Erythroblast (primary cell): ENCODE data around the gene ANK3.
"Not testable (repeated sequence)": the region's sequence is repeated elsewhere in the genome, so short reads cannot be mapped to it uniquely, and the experiment has no call there.

ENCODE experiments used
- DNase-seq, 2 experiments: peaks; one replicate each; lab custom pipeline; 2025; lab: John Stamatoyannopoulos, UW
- GATA1 ChIP-seq: IDR thresholded peaks from 2 replicates; pipeline ENCODE4 v1.6.1; 2011; ENCODE audit warnings: low read depth, mild to moderate bottlenecking, control low read depth, low read length, moderate library complexity
- POLR2A ChIP-seq: IDR thresholded peaks from 2 replicates; pipeline ENCODE4 v1.6.1; 2011; ENCODE audit warnings: mild to moderate bottlenecking, low read length

Gene ANK3

DNA sequence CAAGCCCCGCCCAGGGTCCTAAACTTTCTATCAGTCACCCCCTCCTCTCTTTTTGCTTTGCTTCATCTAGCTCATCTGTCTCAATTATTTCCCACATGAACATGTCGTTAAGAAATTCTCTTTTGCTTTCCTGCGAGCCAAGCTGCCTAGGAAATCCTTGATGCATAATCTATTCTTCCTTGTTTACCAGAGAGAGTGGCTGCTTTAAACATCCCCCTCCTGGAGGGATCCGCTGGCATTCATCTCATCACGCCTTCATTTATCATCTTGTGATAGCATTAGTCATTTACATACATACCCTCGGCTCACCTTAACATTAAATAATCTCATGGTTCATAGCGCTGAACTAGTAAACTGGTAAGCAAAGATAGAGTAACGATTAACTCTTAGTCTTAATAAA is 96.7 kb downstream of the ANK3 start:
- no peak for DNase-seq
- no peak for TF ChIP-seq POLR2A
- no peak for TF ChIP-seq GATA1

DNA sequence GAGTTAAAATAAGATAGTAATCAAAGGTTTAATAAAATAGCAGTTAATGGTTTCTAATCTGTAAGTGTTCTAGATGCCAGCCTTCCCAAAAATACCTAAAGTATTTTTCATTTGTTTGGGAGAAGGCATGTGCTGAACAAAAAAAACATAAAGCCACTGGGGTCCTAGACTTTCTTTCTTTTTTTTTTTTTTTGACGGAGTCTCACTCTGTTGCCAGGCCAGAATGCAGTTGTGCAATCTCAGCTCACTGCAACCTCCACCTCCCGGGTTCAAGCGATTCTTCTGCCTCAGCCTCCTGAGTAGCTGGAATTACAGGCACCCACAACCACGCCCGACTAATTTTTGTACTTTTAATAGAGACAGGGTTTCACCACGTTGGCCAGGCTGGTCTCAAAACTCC is 97.1 kb downstream of the ANK3 start:
- not testable (repeated sequence) for DNase-seq

DNA sequence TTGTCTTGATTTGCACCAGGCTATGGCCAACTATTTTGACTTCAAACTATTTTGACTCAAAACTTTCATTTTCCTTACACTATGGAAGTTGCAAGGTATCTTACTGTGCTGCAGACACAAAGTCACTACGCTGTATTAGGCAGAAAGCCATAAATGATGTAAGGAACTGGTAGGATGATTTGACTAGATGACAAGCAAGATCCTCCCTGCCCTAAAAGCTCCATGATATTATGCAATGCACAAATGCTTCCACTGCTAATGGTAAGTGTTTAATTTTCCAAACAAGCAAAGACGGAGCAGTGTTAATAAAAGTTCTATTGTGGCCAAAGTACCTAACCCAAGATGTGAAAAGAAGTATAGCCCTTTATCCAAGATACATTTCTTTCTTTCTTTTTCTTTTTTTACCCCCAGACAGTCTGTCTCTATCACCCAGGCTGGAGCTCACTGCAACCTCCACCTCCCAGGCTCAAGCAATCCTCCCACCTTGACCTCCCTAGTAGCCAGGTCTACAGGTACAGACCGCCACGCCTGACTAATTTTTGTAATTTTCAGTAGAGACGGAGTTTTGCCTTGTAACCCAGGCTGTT is 98.2 kb downstream of the ANK3 start:
- no peak for TF ChIP-seq POLR2A
- TF ChIP-seq GATA1, result no peak

GRCh38 chr10:60290558-60290957 is 99.1 kb downstream of the ANK3 start:
- no peak for TF ChIP-seq POLR2A
- no peak for TF ChIP-seq GATA1
- DNase-seq, result no peak

More for the DNA sequence above, 98.2 kb downstream of the ANK3 start:
- no peak for DNase-seq

DNA sequence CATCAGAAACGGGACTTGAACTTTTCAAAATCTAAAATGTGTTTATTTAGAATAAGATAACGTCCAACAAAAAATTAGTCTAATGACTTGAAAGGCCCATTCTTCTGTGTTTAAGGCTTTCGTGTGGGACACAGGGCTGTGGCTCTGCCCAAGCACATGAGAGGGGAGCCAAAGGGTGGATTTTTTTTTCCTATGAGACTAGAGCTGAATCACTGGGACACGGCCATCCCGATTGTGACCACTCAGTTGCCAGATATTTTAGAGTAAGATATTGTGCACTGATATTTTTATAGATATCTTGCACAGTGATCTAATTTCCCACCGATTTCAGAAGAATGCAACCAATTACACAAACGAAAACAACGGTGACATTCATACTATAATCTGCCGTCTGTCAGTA is 99.9 kb downstream of the ANK3 start:
- TF ChIP-seq GATA1, result no peak
- TF ChIP-seq POLR2A, result no peak

GRCh38 chr10:60288256-60288655 is 101.4 kb downstream of the ANK3 start:
- DNase-seq, result no peak
- no peak for TF ChIP-seq POLR2A
- TF ChIP-seq GATA1, result no peak

More for the DNA sequence above, 99.9 kb downstream of the ANK3 start:
- DNase-seq, result no peak

DNA sequence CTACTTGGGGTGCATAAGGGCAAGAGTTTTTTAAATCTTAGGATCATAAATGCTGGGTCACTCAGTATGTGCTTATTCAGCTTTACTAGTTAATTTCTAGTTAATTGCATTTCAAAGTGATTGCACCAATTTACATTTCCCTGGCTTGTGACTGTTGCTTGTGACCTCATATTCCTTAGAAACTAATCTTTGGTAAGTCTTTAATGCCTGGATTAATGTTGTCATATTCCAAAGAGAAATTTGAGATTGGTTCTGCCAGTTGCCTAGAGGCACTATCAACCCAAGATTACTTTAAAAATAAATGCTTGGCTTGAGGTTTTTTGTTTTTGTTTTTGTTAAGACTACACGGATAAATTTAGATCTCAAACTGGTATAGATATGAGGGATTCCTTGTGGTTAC is 103.1 kb downstream of the ANK3 start:
- no peak for DNase-seq
- TF ChIP-seq POLR2A, result no peak
- no peak for TF ChIP-seq GATA1

- no peak for DNase-seq
- TF ChIP-seq POLR2A (no peak), GATA1 (no peak)
These were observed 106.3 kb downstream of the ANK3 start for GRCh38 chr10:60283397-60283796.

- no peak for DNase-seq
- TF ChIP-seq GATA1 (no peak), POLR2A (no peak)
These were observed 106.8 kb downstream of the ANK3 start for GRCh38 chr10:60282771-60283353.

DNA sequence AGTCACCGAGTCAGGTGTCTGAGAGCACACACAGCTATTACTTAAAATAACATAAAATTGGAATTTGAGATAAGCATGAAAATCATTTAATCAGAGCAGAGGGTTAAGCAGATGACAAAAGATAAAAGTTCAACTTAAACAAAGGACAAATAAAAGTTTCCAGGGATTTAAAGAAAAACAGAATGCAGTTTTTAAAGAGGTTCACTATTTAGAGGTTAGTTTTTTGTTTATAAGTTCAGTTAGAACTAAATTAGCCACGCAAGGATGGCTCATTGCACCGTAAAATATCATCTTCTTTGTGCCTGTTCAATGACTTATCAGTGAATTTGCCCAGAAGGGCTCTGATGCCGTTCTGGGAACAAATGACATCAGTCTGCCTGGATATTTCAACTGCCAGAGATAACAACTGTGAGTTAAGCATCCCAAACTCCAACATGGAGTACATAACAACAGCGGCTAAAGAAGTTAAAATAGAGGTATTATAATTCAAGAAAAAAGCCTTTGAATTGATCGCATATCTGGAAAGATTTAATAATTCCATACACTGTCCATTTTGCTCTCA is 107.8 kb downstream of the ANK3 start:
- TF ChIP-seq POLR2A, result no peak
- no peak for DNase-seq

GRCh38 chr10:60281331-60281730 is 108.3 kb downstream of the ANK3 start:
- no peak for DNase-seq
- TF ChIP-seq POLR2A (no peak), GATA1 (no peak)

DNA sequence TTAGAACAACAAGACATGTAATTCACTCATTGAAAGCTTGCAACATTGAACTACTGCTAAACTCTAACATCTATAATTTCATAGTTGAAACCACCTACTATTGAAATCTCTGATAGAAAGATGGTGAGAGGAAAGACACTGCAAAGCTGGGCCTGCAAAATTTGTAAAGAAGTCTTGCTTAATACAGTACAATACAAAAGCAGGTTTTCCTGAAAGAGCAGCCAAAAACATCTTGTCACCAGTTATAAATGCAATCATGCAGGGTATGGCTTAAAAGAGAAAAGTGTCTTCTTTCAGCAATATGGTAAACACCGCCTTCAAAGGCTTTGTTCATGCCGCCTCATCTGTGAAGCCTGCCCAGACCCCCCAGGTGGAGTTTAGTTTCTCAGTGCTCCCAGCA is 109.2 kb downstream of the ANK3 start:
- TF ChIP-seq POLR2A (no peak), GATA1 (no peak)
- no peak for DNase-seq

- TF ChIP-seq GATA1 (no peak), POLR2A (no peak)
- DNase-seq, result no peak
These were observed 112.0 kb downstream of the ANK3 start for GRCh38 chr10:60277656-60278055.

- TF ChIP-seq POLR2A, result no peak
- no peak for DNase-seq
These were observed 113.4 kb downstream of the ANK3 start for GRCh38 chr10:60276232-60276631.

GRCh38 chr10:60271319-60272040 is 118.2 kb downstream of the ANK3 start:
- TF ChIP-seq GATA1, result no peak
- TF ChIP-seq POLR2A, result no peak
- DNase-seq, result no peak
